GM21737 (cell line): ENCODE results near the gene RPS6KB2.

Experiments
- ATAC-seq: cut with Tn5 transposase; IDR thresholded peaks from one replicate; pipeline ENCODE4 v1.9.1; 2021; ENCODE audit warnings: mild to moderate bottlenecking, moderate library complexity; ENCODE audit not compliant: unreplicated experiment

RPS6KB2 gene

DNA sequence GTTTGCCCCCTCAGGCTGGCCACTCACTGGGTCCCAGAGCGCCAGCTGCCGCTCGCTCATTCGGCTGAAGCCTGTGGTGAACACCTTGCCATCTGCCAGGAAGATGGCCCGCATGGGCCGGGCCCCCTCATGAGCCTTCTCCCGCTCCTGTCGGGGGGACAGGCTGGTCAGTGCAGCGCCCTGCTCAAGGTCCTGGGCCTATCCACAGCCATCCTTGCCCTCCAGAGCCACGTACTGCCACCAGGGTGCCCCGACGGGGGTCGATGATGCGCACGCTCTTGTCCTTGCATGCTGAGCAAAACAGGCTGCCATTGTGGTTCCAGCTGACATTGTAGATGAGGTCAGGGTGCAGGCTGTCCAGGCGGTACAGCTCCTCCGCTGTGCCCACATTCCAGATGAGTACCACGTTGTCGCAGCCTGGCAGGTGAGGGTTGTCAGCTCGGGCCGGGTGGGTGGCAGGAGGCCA is 12.8 kb downstream of the RPS6KB2 start:
- no peak for ATAC-seq

DNA sequence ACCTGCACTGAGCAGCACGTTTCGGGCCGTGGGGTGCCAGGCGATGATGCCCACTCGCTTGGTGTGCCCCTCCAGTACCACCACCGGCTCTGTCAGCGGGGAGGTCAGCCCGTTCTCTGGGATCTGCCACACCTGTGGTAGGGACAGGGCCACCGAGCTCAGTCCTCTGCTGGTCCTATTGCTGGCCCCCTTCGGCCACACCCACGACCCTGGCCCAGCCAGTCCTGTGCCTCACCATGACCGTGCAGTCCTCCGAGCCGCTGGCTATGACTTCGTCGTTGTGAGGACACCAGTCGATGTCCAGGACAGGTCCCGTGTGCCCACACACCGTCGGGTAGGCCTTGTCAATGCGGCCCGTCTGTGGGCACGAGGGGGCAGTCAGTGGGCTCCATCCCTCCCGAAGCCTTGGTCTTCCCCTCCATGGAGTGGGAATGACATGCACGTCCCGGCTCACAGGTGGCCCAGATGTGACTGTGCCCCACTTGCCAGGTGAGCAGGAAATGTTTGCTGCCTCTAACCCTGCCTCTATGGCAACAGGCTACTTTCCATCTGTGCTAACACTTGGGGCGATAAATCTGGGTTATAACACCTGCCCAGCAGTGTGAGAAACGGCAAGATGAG is 13.5 kb downstream of the RPS6KB2 start:
- ATAC-seq, result no peak

DNA sequence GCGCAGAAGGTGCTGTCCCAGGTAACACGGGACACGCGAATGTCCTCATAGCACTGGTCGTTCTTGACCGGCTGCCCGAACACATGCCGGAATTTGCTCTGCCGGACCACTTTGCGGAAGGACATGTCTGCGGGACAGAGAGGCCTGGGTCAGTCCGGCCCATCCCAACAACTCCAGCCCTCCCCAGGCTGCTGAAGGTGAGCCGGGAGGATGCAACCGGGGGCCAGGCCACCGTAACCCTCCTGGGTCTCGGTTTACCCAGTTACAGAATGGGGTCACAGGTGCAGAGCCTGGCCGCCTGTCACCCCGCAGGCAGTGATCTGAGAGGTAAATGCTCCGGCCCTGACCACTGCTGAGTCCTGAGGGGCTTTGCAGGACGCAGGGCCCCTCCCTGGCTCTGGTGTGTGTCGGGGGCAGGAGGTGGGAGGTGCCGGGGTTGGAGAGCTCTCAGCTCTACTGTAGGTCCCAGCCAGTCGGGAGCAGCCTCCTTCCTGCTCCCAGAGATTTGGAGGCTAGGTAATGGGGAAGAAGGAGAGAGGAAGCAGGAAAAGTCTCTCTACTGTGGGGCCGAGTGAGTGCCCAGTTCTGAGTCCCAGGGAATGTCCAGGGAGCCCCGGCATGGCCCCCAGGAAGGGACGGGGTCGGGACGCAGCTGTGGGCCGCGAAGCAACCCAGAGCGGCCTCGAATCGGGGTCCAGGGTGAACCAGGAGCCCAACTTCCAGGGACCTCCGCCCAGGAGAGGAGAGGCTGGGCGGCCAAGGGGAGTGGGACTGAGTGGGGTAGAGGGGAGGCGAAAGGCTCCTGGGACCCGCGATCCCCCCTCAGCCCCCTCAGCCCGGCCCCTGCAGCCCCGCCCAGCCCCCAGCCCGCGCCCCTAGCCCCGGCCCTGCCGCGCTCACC is 14.5 kb downstream of the RPS6KB2 start:
- ATAC-seq, result peak; percentile 4

DNA sequence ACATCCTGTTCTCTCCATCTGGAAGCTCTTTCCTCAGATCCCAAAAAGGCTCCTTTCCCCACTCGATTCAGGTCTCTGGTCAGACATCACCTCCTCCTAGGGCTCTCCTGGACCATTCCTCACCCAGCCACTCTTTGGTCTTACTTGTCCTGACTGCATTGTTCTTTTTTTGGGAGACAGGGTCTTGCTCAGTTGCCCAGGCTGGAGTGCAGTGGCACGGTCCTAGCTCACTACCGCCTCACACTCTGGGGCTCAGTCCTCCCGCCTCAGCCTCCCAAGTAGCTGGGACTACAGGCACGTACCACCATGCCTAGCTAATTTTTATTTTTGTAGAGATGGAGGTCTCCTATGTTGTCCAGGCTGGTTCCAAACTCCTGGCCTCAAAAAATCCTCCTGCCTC is 17.2 kb downstream of the RPS6KB2 start:
- ATAC-seq, result no peak

DNA sequence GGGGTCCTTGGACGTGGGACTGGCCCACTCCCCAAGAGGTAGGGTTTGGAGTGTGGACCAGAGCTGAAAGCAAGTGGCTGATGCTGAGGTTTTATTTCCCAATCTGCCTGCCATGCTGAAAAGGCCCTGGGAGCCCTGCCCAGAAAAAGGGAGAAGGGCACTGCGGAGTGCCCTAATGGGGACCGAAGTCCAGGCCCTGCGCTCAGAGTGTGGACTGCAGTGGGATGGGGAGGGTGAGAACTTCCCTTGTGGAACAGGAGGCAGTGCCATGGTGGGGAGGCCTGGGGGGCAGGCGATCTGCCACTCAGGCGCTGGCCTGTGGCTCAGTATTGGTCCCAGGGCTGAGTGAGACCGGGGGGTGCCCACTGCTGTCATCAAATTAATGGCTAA is 19.9 kb downstream of the RPS6KB2 start:
- ATAC-seq, result no peak

DNA sequence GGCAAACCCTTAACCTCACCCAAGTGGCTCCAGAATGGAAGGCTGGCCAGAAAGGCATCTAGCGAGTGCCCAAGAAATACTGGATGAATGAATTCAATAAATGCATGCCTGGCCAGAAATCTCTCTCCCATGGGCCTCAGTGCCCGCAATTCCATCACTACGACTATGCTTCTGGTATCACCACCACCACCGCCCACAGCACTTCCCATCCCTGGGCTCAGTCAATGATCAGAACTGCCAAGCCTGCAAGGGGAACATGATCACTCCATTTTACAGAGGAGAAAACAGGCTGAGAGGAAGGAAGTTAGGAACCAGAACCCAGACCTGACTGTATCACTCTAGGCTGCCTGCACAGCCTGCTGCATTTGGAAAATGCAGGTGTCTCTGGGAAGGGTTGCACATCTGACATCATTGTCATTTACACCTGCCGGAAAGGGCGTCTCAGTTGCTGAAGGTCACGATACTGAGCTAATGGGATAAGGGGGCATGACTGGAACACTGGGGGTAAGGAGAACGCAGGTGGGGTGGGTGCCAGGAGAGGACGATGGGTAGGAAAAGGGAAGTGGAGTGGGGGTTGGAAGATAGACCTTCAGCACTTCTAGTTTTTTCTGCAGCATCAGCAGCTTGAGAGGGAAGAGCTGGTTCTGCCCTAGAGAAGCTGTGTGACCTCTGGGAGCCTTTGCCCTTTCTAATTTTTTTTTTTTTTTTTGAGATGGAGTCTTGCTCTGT is 21.0 kb downstream of the RPS6KB2 start:
- no peak for ATAC-seq

DNA sequence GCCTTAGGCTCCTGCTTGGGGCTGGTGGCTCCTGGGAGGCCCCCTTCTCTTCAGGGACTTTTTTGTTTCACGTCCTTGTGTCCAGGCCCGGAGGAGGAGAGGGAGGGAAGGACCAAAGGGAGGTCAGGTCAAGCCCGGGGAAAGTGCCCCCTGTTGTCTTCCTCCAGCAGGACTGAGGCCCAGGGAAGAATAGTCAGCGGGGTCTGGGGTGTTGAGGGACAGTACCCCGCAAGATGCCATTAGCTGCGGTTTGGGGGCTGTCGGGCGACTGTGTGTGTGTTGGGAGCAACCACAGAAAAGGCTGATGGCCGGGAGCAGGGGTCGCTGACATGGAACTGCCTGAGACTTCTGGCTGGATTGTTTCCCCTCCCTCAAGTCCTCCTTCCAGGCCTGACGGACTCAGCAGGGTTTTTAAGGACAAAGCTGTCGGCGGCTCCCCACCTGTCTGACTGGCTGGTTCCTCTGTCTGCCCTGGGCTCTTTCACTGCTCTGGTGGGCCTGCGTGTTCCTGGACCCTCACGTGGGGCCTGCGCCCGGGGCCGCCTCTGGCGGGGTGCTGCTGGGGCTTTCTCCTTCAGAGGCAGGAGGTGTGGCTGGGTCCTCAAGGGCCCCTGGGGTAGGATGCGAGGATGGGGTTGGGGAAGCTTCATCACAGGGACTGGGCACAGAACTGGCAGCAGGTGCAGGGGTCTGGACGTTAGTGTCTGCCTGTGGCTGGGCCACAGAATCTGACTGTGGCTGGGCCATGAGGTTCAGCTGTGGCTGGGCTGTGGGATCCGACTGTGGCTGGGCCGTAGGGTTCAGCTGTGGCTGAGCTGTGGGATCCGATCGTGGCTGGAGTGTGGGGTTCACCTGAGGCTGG is 22.7 kb downstream of the RPS6KB2 start:
- ATAC-seq, result no peak

DNA sequence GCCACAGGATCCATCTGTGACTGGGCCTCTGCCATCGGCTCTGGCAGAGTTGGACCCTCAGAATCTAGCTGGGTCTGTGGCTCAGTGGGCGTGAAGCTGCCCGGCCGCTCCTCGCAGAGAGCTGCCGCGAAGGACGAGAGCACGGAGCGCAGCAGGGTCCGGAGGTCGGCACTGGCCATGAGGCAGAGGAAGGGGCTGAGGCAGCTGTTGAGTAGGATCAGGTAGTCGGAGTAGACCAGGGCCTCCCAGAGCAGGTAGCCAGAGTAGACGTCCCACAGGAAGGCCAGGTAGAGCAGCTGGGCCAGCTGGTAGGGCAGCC is 23.3 kb downstream of the RPS6KB2 start:
- ATAC-seq, result no peak

DNA sequence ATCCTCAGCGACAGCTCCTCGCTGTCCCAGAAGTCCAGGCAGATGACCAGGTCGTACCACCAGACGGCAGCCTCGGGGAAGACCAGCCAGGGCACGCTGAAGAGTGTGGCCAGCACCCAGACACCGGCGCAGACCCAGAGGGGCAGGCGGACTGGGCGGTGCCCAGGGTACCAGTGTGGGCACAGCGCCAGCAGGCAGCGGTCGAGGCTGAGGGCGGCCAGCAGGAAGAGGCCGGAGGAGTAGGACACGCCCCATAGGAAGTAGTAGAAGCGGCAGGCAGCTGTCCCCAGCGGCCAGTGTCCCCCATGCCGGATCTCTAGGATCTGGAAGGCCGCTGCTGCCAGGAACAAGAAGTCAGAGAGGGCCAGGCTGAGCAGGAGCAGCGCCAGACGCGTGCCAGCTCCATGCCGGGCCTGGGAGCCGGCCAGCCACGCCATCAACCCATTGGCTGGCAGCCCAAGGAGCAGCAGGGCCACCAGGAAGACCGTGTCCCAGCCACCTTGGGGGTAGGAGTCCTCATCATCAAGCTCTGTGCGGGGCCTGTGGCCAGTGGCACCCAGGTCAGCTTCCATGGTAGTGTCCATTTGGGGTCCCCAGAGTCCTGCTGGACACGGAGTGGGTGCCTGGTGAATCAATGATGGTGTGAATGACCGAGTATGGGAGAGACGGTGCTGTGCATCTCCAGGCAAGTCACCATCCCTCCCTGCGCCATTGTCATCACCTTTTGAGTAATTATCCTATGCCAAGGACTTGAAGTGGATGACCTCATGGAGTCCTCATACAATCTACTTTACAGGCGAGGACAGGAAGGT is 24.1 kb downstream of the RPS6KB2 start, which contains the start of gene GPR152:
Gene GPR152, minus strand, starts transcription at position 589 of the 812 bp plus-strand sequence. Its CDS starts 5 bp downstream, at position 584.
- ATAC-seq, result no peak

DNA sequence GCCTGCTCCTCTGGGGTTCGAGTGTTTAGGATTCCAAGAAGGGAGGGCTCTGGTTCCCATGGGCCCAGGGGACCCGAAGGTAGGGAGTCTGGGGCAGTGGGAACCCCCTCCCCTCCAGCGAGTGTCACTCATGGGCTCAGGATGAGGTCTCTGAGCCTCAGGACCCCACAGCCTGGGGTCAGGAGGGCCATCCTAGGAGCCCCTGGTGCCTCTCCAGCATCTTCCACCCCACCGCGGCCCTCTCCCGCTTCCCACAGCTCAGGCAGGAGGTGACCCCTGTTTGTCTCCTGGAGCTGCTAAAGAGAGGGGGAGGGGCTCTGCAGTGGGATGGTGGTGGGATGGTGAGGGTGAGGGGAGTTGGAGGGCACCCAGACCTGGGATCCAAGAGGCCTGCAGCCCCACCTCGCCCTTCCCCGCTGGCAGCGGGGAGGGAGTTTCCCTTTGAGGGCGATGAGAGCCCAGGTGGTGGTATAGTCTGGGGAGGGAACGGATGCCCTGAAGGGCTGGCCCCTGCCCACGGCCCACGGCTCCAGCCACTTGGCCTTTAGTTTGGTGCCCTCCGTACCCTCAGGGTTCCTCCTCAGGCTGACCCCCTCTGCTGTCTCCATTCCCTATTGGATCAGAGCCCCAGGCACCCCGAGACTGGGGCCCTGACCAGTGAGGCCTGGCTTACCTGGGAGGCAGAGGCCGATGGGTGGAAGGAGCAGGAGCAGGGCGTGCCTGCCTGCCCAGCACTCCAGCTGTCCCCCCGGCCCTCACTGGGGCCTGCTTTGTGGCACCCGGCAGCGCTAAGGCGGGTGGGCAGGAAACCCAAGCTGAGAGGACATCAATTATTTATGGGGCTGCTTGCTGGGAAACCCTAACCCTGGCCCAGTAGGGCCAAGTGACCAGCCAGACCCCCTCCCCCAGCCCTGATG is 25.8 kb downstream of the RPS6KB2 start:
- ATAC-seq, result no peak

DNA sequence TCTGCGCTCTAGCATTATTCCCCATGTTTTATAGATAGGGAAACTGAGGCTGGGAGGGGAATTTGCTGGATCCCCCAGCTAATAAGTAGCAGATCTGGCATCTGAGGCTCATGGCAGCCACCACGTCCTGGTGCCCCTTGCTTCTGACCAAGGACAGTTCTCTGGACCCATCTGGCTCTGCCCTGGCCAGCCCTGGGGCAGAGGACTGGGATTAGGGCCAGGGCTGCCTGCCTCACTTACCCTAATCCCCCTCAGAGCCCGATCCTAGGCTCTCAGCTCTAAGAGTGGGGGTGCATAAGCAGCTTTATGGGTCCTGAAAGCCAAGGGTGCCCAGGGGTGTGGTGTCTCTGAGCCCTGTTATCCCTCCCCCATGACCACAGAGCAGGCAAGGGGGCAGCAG is 26.8 kb downstream of the RPS6KB2 start, which contains the start of gene CABP4:
Gene CABP4, plus strand, starts transcription at position 301 of the 400 bp plus-strand sequence. Its CDS starts 70 bp downstream, at position 371.
- no peak for ATAC-seq

DNA sequence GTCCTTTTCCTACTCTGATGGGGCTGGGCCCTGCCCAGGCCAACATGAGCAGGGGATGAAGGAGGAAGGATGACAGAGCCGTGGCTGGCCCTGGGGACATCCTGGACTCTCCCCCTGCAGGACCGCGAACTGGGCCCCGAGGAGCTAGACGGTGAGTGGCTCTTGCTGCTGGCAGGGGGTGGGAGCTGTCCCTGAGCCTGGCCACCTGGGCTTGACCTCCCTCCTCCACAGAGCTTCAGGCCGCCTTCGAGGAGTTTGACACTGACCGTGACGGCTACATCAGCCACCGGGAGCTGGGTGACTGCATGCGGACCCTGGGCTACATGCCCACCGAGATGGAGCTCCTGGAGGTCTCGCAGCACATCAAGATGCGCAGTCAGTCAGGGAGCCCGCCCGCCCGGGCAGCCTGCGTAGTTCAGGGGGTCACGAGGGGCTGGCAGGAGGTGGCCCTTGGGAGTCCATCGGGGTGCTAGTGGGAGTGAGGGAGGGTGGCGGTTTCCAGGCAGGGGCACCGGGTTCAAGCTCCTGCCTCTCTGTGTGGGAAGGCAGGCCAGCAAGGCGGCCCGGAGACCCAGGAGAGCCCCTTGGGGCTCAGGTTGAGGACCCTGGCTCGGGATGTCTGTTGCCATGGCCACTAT is 27.9 kb downstream of the RPS6KB2 start:
- ATAC-seq, result no peak

DNA sequence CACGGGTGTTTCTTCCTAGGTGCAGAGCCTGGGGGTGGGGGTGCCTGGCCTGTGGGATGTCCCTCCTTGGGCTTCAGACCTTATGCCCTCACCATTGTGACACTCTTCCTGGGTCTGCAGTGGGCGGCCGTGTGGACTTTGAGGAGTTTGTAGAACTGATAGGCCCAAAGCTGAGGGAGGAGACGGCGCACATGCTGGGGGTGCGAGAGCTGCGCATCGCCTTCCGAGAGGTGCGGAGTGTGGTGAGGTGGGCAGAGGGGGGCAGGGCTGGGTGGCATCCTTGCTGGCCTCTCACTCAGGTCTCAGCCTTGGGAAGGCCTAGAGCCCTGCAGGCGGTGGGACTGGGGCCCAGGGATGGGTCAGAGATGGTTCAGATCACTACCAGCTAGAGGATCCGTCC is 29.2 kb downstream of the RPS6KB2 start:
- no peak for ATAC-seq

DNA sequence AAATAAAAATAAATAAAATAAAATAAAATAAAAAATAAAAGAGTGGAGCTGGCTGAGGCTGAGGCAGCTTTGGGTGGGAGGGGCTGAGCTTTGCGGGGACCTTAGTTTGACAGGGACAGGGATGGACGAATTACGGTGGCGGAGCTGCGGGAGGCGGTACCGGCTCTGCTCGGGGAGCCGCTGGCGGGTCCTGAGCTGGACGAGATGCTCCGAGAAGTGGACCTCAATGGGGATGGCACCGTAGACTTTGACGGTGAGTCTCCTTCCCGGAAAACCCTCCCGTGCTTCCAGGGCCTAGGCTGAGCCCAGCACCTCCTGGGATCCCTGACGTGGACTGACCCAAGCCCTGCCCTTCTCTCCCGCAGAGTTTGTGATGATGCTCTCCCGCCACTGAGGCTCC is 30.0 kb downstream of the RPS6KB2 start:
- ATAC-seq, result no peak

DNA sequence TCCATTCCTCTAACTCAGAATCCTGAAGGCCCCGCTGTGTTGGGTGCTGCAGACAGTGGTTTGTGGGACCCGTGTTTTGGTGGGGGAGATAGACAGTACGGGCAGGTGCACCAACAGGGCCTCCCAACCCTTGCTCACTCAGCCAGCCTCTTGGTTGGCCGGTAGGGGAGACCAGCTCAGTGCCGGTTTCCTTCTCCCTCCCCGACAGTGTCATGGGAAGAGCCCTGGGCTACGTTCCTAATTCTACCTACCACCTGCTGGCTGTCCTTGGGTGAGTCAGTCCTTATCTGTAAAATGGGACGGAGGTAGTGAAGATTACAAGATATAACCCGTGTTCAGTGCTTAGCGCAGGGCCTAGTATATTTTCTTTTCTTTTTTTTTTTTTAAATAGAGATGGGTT is 34.9 kb downstream of the RPS6KB2 start:
- no peak for ATAC-seq

DNA sequence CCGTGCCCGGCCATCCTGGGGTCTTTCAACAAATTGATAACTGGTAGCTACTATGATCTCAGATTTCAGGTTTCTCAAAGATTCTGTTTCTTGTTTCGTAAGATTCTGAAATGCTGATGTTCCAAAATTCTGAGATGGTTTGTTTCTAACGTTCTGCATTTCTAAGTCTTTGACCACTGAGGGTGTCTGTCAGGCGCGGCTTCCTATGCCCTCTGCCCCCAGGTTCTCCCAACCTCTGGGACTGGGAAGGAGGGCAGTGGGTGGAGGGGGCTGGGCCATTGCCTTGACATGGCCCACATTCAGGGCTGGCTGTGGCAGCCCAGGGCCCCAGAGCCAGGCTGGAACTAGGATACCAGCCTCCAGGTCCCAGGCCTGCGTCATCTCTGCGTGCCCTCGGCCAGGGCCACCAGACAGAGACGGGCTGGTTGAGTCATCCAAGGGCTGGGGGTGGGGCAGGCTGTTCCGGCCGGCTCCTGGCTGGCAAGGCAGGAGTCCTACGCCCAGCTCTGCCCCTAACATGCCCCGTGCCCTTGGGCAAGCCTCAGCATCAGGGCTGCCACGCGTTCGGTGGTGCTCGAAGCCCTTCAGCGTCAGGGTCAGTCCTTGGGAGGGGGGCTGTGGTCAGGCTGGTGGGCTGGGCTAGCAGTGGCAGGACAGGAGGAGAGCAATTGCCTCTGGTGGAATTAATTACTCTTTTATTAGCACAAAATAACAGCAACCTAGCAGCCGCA is 35.6 kb downstream of the RPS6KB2 start:
- no peak for ATAC-seq

DNA sequence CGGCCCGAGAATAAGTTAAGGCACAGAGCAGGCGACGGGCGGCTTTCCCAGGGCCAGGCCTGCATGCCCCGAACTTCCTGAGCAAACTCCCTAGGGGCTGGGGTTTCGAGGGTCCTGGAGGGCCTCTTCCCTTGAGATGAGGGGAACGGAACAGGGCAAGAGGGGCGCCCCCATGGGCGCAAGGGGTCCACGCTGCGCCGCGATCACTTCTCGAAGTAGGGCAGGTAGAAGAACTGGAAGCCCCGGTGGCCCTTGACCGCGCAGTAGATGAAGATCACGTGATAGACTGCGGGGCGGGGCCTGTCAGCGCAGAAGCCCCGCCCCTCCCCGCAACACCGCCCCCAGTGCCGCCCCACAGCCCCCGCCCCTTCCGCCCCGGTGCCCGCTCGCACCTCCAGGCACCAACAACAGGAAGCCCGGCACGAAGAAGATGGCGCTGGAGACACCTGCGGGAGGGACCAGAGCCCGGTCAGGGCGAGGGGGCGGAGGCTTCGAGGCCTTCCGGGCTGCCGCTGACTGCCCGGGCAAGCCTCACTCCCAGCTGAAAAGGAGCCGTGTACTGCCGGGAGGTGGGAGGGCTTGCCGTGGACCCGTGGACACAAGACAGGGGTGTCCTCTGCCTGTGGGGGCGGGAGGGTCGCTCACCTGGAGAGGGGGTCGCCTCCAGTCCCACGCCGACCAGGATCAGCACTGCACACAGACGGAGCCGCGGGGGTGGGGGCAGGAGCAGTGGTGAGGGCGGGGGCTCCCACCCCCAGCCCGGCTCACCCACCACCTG is 36.3 kb downstream of the RPS6KB2 start:
- ATAC-seq, result peak; percentile 47
